CD8-positive, alpha-beta T cell (primary cell): ENCODE measurements around the gene SETD1A. TPM values are rescaled to one million over a fixed set of nuclear protein-coding genes. Genes with fewer than 3 reads are reported as not detected.

ENCODE experiments used
- total RNA-seq, 46 experiments: library from RNA in 2 of 46; stranded (reverse) in 2 of 46; gene quantifications; one replicate each; pipeline ENCODE4 v1.2.3 and lab custom pipeline; 2021 to 2026

Gene SETD1A
- total RNA-seq, 2 experiments from 2014 or later: 43.6 to 48.3 TPM

Other genes with a start within 250 kb of the SETD1A start
- gene PHKG2, start 209.3 kb upstream of the SETD1A start, total RNA-seq: 10 to 100 TPM; 26.4 to 36.3 TPM
- 1 to 10 TPM; 2.7 to 3.6 TPM for gene CFAP119, start 195.7 kb upstream of the SETD1A start, total RNA-seq
- 100 to 1,000 TPM in 1 of 2 experiments, 10 to 100 TPM in 1; 98.7 to 101 TPM for gene RNF40, start 195.4 kb upstream of the SETD1A start, total RNA-seq
- gene ZNF629, start 170.5 kb upstream of the SETD1A start, total RNA-seq: 1 to 10 TPM; 1.7 to 1.9 TPM
- 10 to 100 TPM; 16.0 to 16.2 TPM for gene BCL7C, start 63.7 kb upstream of the SETD1A start, total RNA-seq
- gene CTF1, start 61.1 kb upstream of the SETD1A start, total RNA-seq: not detected
- gene FBXL19, start 34.2 kb upstream of the SETD1A start, total RNA-seq: 1 to 10 TPM; 5.4 to 5.9 TPM
- gene ORAI3, start 8.7 kb upstream of the SETD1A start, total RNA-seq: 1 to 10 TPM; 2.0 to 2.8 TPM
- gene HSD3B7, start 27.5 kb downstream of the SETD1A start, total RNA-seq: under 1 TPM; 0.19 to 0.25 TPM
- gene STX1B, start 52.9 kb downstream of the SETD1A start, total RNA-seq: 1 to 10 TPM; 2.3 to 2.7 TPM
- gene STX4, start 75.8 kb downstream of the SETD1A start, total RNA-seq: 10 to 100 TPM; 63.8 to 69.9 TPM
- gene ZNF668, start 116.5 kb downstream of the SETD1A start, total RNA-seq: 10 to 100 TPM; 10.1 to 11.1 TPM
- gene ZNF646, start 116.7 kb downstream of the SETD1A start, total RNA-seq: 10 to 100 TPM; 16.6 to 18.7 TPM
- 1 to 10 TPM; 3.1 to 5.9 TPM for gene PRSS53, start 131.2 kb downstream of the SETD1A start, total RNA-seq
- 10 to 100 TPM; 23.0 to 27.2 TPM for gene VKORC1, start 137.0 kb downstream of the SETD1A start, total RNA-seq
- 1 to 10 TPM; 5.6 to 7.6 TPM for gene BCKDK, start 150.6 kb downstream of the SETD1A start, total RNA-seq
- 100 to 1,000 TPM; 105 to 107 TPM for gene KAT8, start 159.9 kb downstream of the SETD1A start, total RNA-seq
- gene PRSS8, start 178.0 kb downstream of the SETD1A start, total RNA-seq: not detected
- under 1 TPM; 0.56 to 0.87 TPM for gene PRSS36, start 192.3 kb downstream of the SETD1A start, total RNA-seq
- 100 to 1,000 TPM; 734 to 742 TPM for gene FUS, start 222.4 kb downstream of the SETD1A start, total RNA-seq
- gene PYCARD, start 245.0 kb downstream of the SETD1A start, total RNA-seq: 1 to 10 TPM; 6.4 to 6.6 TPM